SK-N-SH treated with all-trans-retinoic acid at 6 μM for 48 hours (cell line): ENCODE results near the gene IRGQ.
A peak's percentile ranks its signal among the peaks of the same experiment; 100 is the strongest.

Experiments used
- ATAC-seq: fragments of 200-7000 bp; cut with Tn5 transposase; 3 replicates; pipeline ENCODE4 v1.9.1; 2020; ENCODE audit warnings: mild to moderate bottlenecking, moderate library complexity
- ARNTL ChIP-seq: fragments of 450-650 bp; formaldehyde crosslinking; IDR thresholded peaks from 2 replicates; pipeline ENCODE4 v1.5.0; 2020; ENCODE audit warnings: low read depth, mild to moderate bottlenecking, moderate library complexity, borderline replicate concordance
- CSDC2 ChIP-seq: fragments of 250-450 bp; sonication (Bioruptor Pico); IDR thresholded peaks from 2 replicates; pipeline ENCODE4 v1.5.0; 2020; ENCODE audit warnings: mild to moderate bottlenecking, moderate library complexity
- ESRRG ChIP-seq: fragments of 250-450 bp; sonication (Bioruptor Pico); IDR thresholded peaks from 2 replicates; pipeline ENCODE4 v1.6.1; 2021; ENCODE audit warnings: mild to moderate bottlenecking
- GLIS3 ChIP-seq: fragments of 250-450 bp; sonication (Bioruptor Pico); IDR thresholded peaks from 2 replicates; pipeline ENCODE4 v1.5.0; 2020; ENCODE audit warnings: mild to moderate bottlenecking, moderate library complexity
- ISL1 ChIP-seq: fragments of 250-450 bp; sonication (Bioruptor Pico); IDR thresholded peaks from 2 replicates; pipeline ENCODE4 v2.1.2; 2022; ENCODE audit warnings: mild to moderate bottlenecking, moderate library complexity
- OSR1 ChIP-seq: fragments of 250-450 bp; sonication (Bioruptor Pico); IDR thresholded peaks from 2 replicates; pipeline ENCODE4 v1.8.0; 2022; ENCODE audit warnings: moderate library complexity, mild to moderate bottlenecking, inconsistent platforms
- PPARA ChIP-seq: fragments of 250-450 bp; sonication (Bioruptor Pico); IDR thresholded peaks from 2 replicates; pipeline ENCODE4 v1.5.0; 2020; ENCODE audit warnings: mild to moderate bottlenecking, borderline replicate concordance
- RARB ChIP-seq: fragments of 250-450 bp; sonication (Bioruptor Pico); IDR thresholded peaks from 2 replicates; pipeline ENCODE4 v1.8.0; 2021; ENCODE audit warnings: mild to moderate bottlenecking, moderate library complexity
- SNAI2 ChIP-seq: fragments of 250-450 bp; sonication (Bioruptor Pico); IDR thresholded peaks from 2 replicates; pipeline ENCODE4 v1.5.0; 2020; ENCODE audit warnings: mild to moderate bottlenecking, moderate library complexity
- TCF4 ChIP-seq: fragments of 250-450 bp; sonication (Bioruptor Pico); IDR thresholded peaks from 2 replicates; pipeline ENCODE4 v1.8.0; 2021; ENCODE audit warnings: mild to moderate bottlenecking, moderate library complexity, borderline replicate concordance
- TOX ChIP-seq: fragments of 250-450 bp; sonication (Bioruptor Pico); IDR thresholded peaks from 2 replicates; pipeline ENCODE4 v1.8.0; 2021; ENCODE audit warnings: mild to moderate bottlenecking, moderate library complexity, borderline replicate concordance
- ZC3H10 ChIP-seq: fragments of 250-450 bp; sonication (Bioruptor Pico); IDR thresholded peaks from 2 replicates; pipeline ENCODE4 v1.5.1; 2021; ENCODE audit warnings: mild to moderate bottlenecking, moderate library complexity
- ZFP3 ChIP-seq: fragments of 250-450 bp; sonication (Bioruptor Pico); IDR thresholded peaks from 2 replicates; pipeline ENCODE4 v1.5.0; 2020; ENCODE audit warnings: mild to moderate bottlenecking, moderate library complexity
- ZFP30 ChIP-seq: fragments of 450-650 bp; formaldehyde crosslinking; IDR thresholded peaks from 2 replicates; pipeline ENCODE4 v1.5.0; 2022; ENCODE audit warnings: mild to moderate bottlenecking, moderate library complexity
- ZNF565 ChIP-seq: fragments of 450-650 bp; formaldehyde crosslinking; conservative IDR thresholded peaks from 2 replicates; pipeline ENCODE4 v1.5.0; 2020; ENCODE audit warnings: low read depth, mild to moderate bottlenecking, moderate library complexity
- ZNF70 ChIP-seq: fragments of 450-650 bp; formaldehyde crosslinking; IDR thresholded peaks from 2 replicates; pipeline ENCODE4 v1.5.0; 2020; ENCODE audit warnings: mild to moderate bottlenecking, moderate library complexity
- TF ChIP-seq, protein P1 (sequence below): fragments of 250-450 bp; sonication (Bioruptor Pico); IDR thresholded peaks from 2 replicates; pipeline ENCODE4 v1.5.1; 2020; ENCODE audit warnings: low read depth, mild to moderate bottlenecking, moderate library complexity
- TF ChIP-seq, protein P2 (sequence below): fragments of 250-450 bp; sonication (Bioruptor Pico); IDR thresholded peaks from 2 replicates; pipeline ENCODE4 v1.5.0; 2020; ENCODE audit warnings: mild to moderate bottlenecking, moderate library complexity
- TF ChIP-seq, protein P3 (sequence below): fragments of 250-450 bp; sonication (Bioruptor Pico); IDR thresholded peaks from 2 replicates; pipeline ENCODE4 v1.5.1; 2021; ENCODE audit warnings: mild to moderate bottlenecking, moderate library complexity
- TF ChIP-seq, protein P4 (sequence below): fragments of 250-450 bp; sonication (Bioruptor Pico); IDR thresholded peaks from 2 replicates; pipeline ENCODE4 v1.8.0; 2021; ENCODE audit warnings: low read depth, mild to moderate bottlenecking, moderate library complexity, borderline replicate concordance

IRGQ gene

DNA sequence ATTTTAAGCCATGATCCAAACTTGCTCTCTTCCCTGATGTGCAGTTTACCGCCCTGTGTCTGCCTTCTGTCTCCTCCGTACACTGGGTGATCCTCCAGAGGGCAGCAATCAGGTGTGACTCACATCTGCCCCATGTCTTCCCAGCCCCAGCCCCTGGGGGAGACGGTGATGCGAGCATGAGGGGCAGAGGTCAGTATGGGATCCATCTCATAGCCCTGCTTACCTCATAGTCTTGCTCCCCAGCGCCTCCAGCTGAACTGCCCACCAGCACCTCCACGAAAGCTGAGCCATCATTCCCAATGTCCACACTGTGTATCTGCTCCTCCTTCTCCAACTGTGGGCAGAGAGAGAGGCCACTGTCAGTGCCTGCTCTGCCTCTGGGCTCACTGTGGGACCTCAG is 35.2 kb downstream of the IRGQ start:
- peak; percentile 30; the same call in 2 of the 3 replicates for ATAC-seq
- no peak for TF ChIP-seq CSDC2 (CRISPR knock-in tag)
- no peak for TF ChIP-seq RARB (CRISPR knock-in tag)
- TF ChIP-seq TOX (CRISPR knock-in tag) = no peak
- no peak for TF ChIP-seq ARNTL (CRISPR knock-in tag)
- TF ChIP-seq ZC3H10 (CRISPR knock-in tag) = no peak
- no peak for TF ChIP-seq TCF4 (CRISPR knock-in tag)
- TF ChIP-seq, protein P1, sequence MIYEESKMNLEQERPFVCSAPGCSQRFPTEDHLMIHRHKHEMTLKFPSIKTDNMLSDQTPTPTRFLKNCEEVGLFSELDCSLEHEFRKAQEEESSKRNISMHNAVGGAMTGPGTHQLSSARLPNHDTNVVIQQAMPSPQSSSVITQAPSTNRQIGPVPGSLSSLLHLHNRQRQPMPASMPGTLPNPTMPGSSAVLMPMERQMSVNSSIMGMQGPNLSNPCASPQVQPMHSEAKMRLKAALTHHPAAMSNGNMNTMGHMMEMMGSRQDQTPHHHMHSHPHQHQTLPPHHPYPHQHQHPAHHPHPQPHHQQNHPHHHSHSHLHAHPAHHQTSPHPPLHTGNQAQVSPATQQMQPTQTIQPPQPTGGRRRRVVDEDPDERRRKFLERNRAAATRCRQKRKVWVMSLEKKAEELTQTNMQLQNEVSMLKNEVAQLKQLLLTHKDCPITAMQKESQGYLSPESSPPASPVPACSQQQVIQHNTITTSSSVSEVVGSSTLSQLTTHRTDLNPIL (CRISPR knock-in tag) = no peak

DNA sequence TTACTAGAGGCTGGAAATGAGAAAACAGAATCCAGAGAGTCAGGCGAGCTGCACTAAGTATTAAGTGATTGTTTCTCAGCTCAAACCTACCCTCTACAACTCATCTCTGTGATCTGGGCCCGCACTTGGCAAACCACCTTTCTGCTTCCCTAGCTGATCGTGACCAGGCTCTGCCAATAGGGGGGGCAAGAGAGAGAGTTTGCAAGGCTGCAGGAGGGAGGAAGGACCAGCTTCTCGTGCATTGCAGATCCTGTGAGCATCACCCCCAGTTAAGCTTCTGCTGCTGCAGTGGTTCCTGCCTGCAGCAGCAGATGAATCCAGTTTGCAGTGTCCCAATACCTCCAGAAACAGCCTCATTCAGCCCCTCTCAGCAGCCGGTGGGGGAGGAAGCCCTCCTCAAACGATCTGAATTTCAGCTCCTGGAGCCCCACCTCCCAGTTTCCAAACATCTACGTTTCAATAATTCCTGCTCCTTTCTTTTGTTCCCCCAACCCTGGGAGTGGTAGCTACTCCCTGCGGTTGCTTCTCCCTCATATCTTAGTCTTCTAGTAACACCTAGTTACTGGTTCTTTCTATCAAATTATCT is 40.7 kb downstream of the IRGQ start:
- ATAC-seq = peak; percentile 94
- TF ChIP-seq ZFP3 (no peak), TCF4 (CRISPR knock-in tag) (no peak), SNAI2 (CRISPR knock-in tag) (no peak), OSR1 (no peak), PPARA (CRISPR knock-in tag) (no peak), GLIS3 (CRISPR knock-in tag) (no peak), ZC3H10 (CRISPR knock-in tag) (no peak), ESRRG (CRISPR knock-in tag) (no peak), ZFP30 (no peak), ZNF70 (CRISPR knock-in tag) (no peak)
- TF ChIP-seq, protein P2, sequence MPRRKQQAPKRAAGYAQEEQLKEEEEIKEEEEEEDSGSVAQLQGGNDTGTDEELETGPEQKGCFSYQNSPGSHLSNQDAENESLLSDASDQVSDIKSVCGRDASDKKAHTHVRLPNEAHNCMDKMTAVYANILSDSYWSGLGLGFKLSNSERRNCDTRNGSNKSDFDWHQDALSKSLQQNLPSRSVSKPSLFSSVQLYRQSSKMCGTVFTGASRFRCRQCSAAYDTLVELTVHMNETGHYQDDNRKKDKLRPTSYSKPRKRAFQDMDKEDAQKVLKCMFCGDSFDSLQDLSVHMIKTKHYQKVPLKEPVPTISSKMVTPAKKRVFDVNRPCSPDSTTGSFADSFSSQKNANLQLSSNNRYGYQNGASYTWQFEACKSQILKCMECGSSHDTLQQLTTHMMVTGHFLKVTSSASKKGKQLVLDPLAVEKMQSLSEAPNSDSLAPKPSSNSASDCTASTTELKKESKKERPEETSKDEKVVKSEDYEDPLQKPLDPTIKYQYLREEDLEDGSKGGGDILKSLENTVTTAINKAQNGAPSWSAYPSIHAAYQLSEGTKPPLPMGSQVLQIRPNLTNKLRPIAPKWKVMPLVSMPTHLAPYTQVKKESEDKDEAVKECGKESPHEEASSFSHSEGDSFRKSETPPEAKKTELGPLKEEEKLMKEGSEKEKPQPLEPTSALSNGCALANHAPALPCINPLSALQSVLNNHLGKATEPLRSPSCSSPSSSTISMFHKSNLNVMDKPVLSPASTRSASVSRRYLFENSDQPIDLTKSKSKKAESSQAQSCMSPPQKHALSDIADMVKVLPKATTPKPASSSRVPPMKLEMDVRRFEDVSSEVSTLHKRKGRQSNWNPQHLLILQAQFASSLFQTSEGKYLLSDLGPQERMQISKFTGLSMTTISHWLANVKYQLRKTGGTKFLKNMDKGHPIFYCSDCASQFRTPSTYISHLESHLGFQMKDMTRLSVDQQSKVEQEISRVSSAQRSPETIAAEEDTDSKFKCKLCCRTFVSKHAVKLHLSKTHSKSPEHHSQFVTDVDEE = no peak

DNA sequence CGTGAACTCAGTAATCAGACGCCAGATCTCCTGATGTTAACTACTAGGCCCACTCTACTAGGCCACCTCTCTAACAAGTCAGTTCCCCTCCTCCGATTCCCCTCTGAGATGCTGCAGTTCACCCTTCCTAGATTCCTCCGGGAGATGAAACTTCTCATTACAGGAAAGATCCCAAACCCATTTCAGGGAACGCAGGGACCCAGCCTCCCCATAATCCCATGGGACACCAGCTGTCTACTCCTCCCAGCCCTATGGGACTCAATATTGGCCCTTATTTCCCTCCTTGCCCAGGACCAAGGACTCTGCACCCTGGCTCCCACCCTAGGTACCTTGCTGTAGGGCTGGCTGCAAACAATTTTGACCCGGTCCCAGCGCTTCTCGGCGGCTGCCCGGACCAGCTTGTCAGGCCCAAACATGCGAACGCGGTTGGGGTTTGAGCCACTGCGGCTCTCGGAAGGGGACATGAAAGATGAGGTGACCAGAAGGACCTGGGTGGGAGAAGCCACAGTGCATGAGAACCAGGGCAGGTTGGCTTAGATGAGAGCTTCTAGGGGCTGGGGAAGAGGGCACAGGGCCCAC is 41.5 kb downstream of the IRGQ start:
- no peak for ATAC-seq
- TF ChIP-seq, protein P2 = no peak
- no peak for TF ChIP-seq ZNF70 (CRISPR knock-in tag)
- TF ChIP-seq ZFP30 = no peak
- TF ChIP-seq ISL1 (CRISPR knock-in tag) = no peak
- TF ChIP-seq, protein P3, sequence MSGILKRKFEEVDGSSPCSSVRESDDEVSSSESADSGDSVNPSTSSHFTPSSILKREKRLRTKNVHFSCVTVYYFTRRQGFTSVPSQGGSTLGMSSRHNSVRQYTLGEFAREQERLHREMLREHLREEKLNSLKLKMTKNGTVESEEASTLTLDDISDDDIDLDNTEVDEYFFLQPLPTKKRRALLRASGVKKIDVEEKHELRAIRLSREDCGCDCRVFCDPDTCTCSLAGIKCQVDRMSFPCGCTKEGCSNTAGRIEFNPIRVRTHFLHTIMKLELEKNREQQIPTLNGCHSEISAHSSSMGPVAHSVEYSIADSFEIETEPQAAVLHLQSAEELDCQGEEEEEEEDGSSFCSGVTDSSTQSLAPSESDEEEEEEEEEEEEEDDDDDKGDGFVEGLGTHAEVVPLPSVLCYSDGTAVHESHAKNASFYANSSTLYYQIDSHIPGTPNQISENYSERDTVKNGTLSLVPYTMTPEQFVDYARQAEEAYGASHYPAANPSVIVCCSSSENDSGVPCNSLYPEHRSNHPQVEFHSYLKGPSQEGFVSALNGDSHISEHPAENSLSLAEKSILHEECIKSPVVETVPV (CRISPR knock-in tag) = no peak

DNA sequence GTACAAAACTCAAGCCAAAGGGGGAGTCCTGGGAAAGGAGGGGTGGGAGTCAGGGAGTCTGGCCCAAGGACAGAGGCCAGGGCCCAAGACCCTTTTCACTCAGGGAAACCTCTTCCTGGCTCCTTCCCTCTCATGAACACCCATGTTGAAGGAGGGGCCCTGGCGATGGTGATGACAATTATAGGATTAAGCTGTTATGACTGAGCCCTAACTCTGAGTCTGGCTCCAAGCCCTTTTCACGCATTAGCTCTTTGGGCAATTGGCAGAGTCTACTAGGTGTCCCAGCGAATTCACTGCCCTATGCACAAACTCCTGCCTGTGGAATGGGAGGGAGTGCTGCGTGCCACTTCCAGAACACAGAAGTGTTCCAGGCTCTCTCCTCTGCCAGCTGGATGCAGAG is 42.3 kb downstream of the IRGQ start:
- ATAC-seq = no peak
- TF ChIP-seq, protein P2 = no peak
- TF ChIP-seq, protein P4, sequence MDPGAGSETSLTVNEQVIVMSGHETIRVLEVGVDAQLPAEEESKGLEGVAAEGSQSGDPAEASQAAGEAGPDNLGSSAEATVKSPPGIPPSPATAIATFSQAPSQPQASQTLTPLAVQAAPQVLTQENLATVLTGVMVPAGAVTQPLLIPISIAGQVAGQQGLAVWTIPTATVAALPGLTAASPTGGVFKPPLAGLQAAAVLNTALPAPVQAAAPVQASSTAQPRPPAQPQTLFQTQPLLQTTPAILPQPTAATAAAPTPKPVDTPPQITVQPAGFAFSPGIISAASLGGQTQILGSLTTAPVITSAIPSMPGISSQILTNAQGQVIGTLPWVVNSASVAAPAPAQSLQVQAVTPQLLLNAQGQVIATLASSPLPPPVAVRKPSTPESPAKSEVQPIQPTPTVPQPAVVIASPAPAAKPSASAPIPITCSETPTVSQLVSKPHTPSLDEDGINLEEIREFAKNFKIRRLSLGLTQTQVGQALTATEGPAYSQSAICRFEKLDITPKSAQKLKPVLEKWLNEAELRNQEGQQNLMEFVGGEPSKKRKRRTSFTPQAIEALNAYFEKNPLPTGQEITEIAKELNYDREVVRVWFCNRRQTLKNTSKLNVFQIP = no peak
- no peak for TF ChIP-seq ZNF565 (CRISPR knock-in tag)
- TF ChIP-seq ISL1 (CRISPR knock-in tag) = no peak
- no peak for TF ChIP-seq ARNTL (CRISPR knock-in tag)
